Peyer's patch (tissue), 4 donors: ENCODE measurements around the gene C17orf67.

Experiments used
- CTCF ChIP-seq, 6 experiments: fragments of 450-650 bp in 4 of 6; fragments of 200-600 bp in 2 of 6; sonication (generic) in 1 of 6; IDR thresholded peaks; one replicate each; pipeline ENCODE4 v1.5.1; 2017 to 2019; ENCODE audit warnings: antibody characterized with exemption in 6 of 6, mild to moderate bottlenecking in 3 of 6, moderate library complexity in 1 of 6
- POLR2A ChIP-seq, 2 donors: fragments of 450-650 bp; IDR thresholded peaks; one replicate each; pipeline ENCODE4 v1.5.1; 2017; ENCODE audit warnings: antibody characterized with exemption in 2 of 2, mild to moderate bottlenecking in 2 of 2, moderate library complexity in 2 of 2

DNA sequence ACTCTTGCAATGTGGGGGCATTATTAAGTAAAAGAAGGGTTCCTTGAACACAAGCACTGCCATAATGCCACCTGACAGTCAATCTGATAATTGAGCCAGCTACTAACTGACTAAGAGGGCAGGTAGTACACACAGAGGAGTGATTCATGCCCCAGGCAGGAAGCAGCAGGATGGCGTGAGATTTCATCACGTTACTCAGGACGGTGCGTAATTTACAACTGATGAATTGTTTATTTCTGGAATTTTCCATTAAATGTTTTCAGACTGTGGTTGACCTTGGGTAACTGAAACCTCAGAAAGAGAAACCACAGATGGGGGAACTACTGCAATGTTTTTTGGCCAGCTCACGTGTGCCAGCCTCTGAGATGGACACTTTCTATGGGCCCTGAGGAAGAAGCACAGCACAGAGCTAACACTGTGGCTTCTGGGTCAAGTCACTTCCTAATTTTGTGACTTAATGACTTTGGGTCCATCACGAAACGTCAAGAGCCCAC, 46.7 kb downstream of the C17orf67 start:
- TF ChIP-seq POLR2A (IDR thresholded peaks at IDR 0.05) (no peak), CTCF (IDR thresholded peaks at IDR 0.05) (no peak)
